A549 (cell line): ENCODE data around the gene SMURF1. TPM values are rescaled to one million over a fixed set of nuclear protein-coding genes. Genes with fewer than 3 reads are reported as not detected.

Experiments
- ATAC-seq, 2 experiments: fragments of 200-7000 bp in 1 of 2; fragments of >200 bp in 1 of 2; cut with Nextera tagmentation in 1 of 2; cut with Tn5 transposase in 1 of 2; 3 replicates each; pipeline versions ENCODE4 v1.8.0 to v1.9.1; 2018 to 2020; ENCODE audit warnings: mild to moderate bottlenecking in 1 of 2, moderate library complexity in 1 of 2
- CTCF ChIA-PET: fragments of 300-600 bp; sonication (Branson Sonifier 250); formaldehyde crosslinking; extraction: SDS; loops from one replicate; lab custom pipeline; 2021; ENCODE audit warnings: antibody characterized with exemption, inconsistent platforms; lab: Yijun Ruan, JAX
- POLR2A ChIA-PET: fragments of 350-600 bp; formaldehyde crosslinking; extraction: SDS; loops from one replicate; lab custom pipeline; 2021; ENCODE audit warnings: antibody characterized with exemption, inconsistent platforms; lab: Yijun Ruan, JAX
- DNase-seq, 2 experiments: peaks; one replicate each; pipeline versions ENCODE4 v3.0.0 to v3.0.0-alpha.2; 2011 to 2016; ENCODE audit warnings: low read depth in 1 of 2, low spot score in 1 of 2
- FAIRE-seq: peaks from 2 replicates; lab custom pipeline; 2011; peaks lifted over from hg19 to GRCh38; lab: Jason Lieb, UNC
- H3K27ac ChIP-seq, 2 experiments: fragments of >200 bp; sonication (Bioruptor Twin); formaldehyde crosslinking; 3 replicates each; pipeline ENCODE4 v1.5.1; 2016 to 2017
- H3K4me1 ChIP-seq: fragments of >200 bp; sonication (Bioruptor Twin); formaldehyde crosslinking; 3 replicates; pipeline ENCODE4 v1.6.1; 2016
- H3K4me2 ChIP-seq: fragments of >200 bp; sonication (Bioruptor Twin); formaldehyde crosslinking; 3 replicates; pipeline ENCODE4 v1.6.1; 2016
- H3K4me3 ChIP-seq: fragments of >200 bp; sonication (Bioruptor Twin); formaldehyde crosslinking; 3 replicates; pipeline ENCODE4 v1.5.1; 2016
- H3K9me3 ChIP-seq: fragments of >200 bp; sonication (Bioruptor Twin); formaldehyde crosslinking; 3 replicates; pipeline ENCODE4 v1.6.1; 2016
- ATOH8 ChIP-seq: fragments of 250-450 bp; sonication (Bioruptor Pico); IDR thresholded peaks from 2 replicates; pipeline ENCODE4 v1.5.0; 2020; ENCODE audit warnings: low read depth, mild to moderate bottlenecking, moderate library complexity
- BCL3 ChIP-seq: fragments of >200 bp; sonication (Bioruptor Twin); formaldehyde crosslinking; IDR thresholded peaks from 3 replicates; pipeline ENCODE4 v1.6.1; 2016
- BHLHE40 ChIP-seq: IDR thresholded peaks from 2 replicates; pipeline ENCODE4 v1.6.1; 2012; ENCODE audit warnings: low read depth, low read length, inconsistent platforms
- CBX2 ChIP-seq: fragments of 200-600 bp; sonication (generic); IDR thresholded peaks from 2 replicates; pipeline ENCODE4 v1.6.1; 2016; ENCODE audit warnings: low read depth, mild to moderate bottlenecking, borderline replicate concordance
- CTCF ChIP-seq: fragments of >200 bp; sonication (Bioruptor Twin); formaldehyde crosslinking; IDR thresholded peaks from 3 replicates; pipeline ENCODE4 v1.5.1; 2016
- E2F6 ChIP-seq: IDR thresholded peaks from 2 replicates; pipeline ENCODE4 v1.6.1; 2012; ENCODE audit warnings: low read depth, borderline replicate concordance
- EP300 ChIP-seq, 2 experiments: fragments of >200 bp; sonication (Bioruptor Twin); formaldehyde crosslinking; IDR thresholded peaks; 2 replicates in 1 of 2; 3 replicates in 1 of 2; pipeline ENCODE4 v1.6.1; 2016 to 2017
- FOSL2 ChIP-seq, 2 experiments: fragments of 450-650 bp in 1 of 2; fragments of >200 bp in 1 of 2; sonication (Bioruptor Twin) in 1 of 2; formaldehyde crosslinking; IDR thresholded peaks; 2 replicates each; pipeline versions ENCODE4 v1.5.0 to v1.6.1; 2016 to 2020; ENCODE audit warnings: mild to moderate bottlenecking in 1 of 2, moderate library complexity in 1 of 2
- GATA3 ChIP-seq: IDR thresholded peaks from 2 replicates; pipeline ENCODE4 v1.6.1; 2012; ENCODE audit warnings: borderline replicate concordance
- HES2 ChIP-seq: fragments of >200 bp; sonication (Bioruptor Twin); formaldehyde crosslinking; IDR thresholded peaks from 2 replicates; pipeline ENCODE4 v1.6.1; 2016
- HMGXB4 ChIP-seq: fragments of 250-450 bp; sonication (Bioruptor Pico); IDR thresholded peaks from 2 replicates; pipeline ENCODE4 v1.5.0; 2021; ENCODE audit warnings: mild to moderate bottlenecking, moderate library complexity, borderline replicate concordance
- HOXB5 ChIP-seq: fragments of 250-450 bp; sonication (Bioruptor Pico); IDR thresholded peaks from 2 replicates; pipeline ENCODE4 v1.5.0; 2020; ENCODE audit warnings: mild to moderate bottlenecking, moderate library complexity
- JUN ChIP-seq, 2 experiments: fragments of >200 bp; sonication (Bioruptor Twin); formaldehyde crosslinking; IDR thresholded peaks; 2 replicates in 1 of 2; 3 replicates in 1 of 2; pipeline ENCODE4 v1.6.1; 2016 to 2017
- MAFK ChIP-seq: fragments of 450-650 bp; IDR thresholded peaks from 2 replicates; pipeline ENCODE4 v1.6.1; 2014; ENCODE audit not compliant: partially characterized antibody
- POLR2A ChIP-seq: IDR thresholded peaks from 2 replicates; pipeline ENCODE4 v1.6.1; 2012; ENCODE audit warnings: mild to moderate bottlenecking, low read length
- RAD21 ChIP-seq, 2 experiments: fragments of >200 bp in 1 of 2; sonication (Bioruptor Twin) in 1 of 2; formaldehyde crosslinking in 1 of 2; IDR thresholded peaks in 1 of 2; conservative IDR thresholded peaks in 1 of 2; 2 replicates in 1 of 2; 3 replicates in 1 of 2; pipeline ENCODE4 v1.6.1; 2012 to 2018; ENCODE audit warnings: inconsistent platforms in 1 of 2
- RNF2 ChIP-seq: fragments of 200-600 bp; sonication (generic); IDR thresholded peaks from 2 replicates; pipeline ENCODE4 v1.6.1; 2016; ENCODE audit warnings: low read depth, mild to moderate bottlenecking, antibody characterized with exemption, moderate library complexity, borderline replicate concordance
- SMC3 ChIP-seq: fragments of >200 bp; sonication (Bioruptor Twin); formaldehyde crosslinking; IDR thresholded peaks from 3 replicates; pipeline ENCODE4 v1.6.1; 2018; ENCODE audit warnings: inconsistent platforms
- SREBF2 ChIP-seq: fragments of 450-650 bp; IDR thresholded peaks from 2 replicates; pipeline ENCODE4 v1.6.1; 2014; ENCODE audit warnings: mild to moderate bottlenecking, moderate library complexity
- TFCP2L1 ChIP-seq: fragments of 250-450 bp; sonication (Bioruptor Pico); IDR thresholded peaks from 2 replicates; pipeline ENCODE4 v1.5.0; 2021; ENCODE audit warnings: mild to moderate bottlenecking
- ZNF302 ChIP-seq: fragments of 250-450 bp; sonication (Bioruptor Pico); IDR thresholded peaks from 2 replicates; pipeline ENCODE4 v1.9.0; 2021; ENCODE audit warnings: inconsistent platforms, mild to moderate bottlenecking, moderate library complexity
- ZSCAN20 ChIP-seq: fragments of 250-450 bp; sonication (Bioruptor Pico); IDR thresholded peaks from 2 replicates; pipeline ENCODE4 v1.8.0; 2022; ENCODE audit warnings: mild to moderate bottlenecking, moderate library complexity
- WGBS: methylation state at CpG from one replicate; pipeline ENCODE4 v1.1.6; 2017; ENCODE audit errors: missing lambda C conversion rate; 5-methylcytosine and 5-hydroxymethylcytosine counted together
- polyA plus RNA-seq, 4 experiments: library from polyadenylated mRNA; depleted of rRNA in 3 of 4; stranded (reverse); fragments of >200 nt; fragmentation: RNase III in 1 of 4; extraction: RNeasy Plus Mini Kit Qiagen cat#74134 plus additional on column Dnase treatment in 1 of 4; gene quantifications; 2 replicates in 3 of 4; 3 replicates in 1 of 4; pipeline ENCODE4 v1.2.3, GENCODE V29; 2011 to 2017

SMURF1 gene
- polyA plus RNA-seq, 2 of the 4 experiments (the other 2 are of a cell fraction), result 13.8 to 22.1 TPM

- 63% methylated on average over 7 of the region's 7 CpGs for WGBS
- DNase-seq (no peak), ATAC-seq (no peak), FAIRE-seq (no peak)
- Histone ChIP-seq H3K4me3 (no peak overlapping the region), H3K9me3 (no peaks in the 10 kb centered on the region), H3K27ac (no peak overlapping the region), H3K4me2 (no peak overlapping the region), H3K4me1 (peaks cover 4% of the 10 kb centered on the region; the same call in 1 of the 3 replicates)
- CTCF ChIA-PET, result interaction anchor here (0.6 to 1.1 kb wide), 3 partner anchors 32 to 210 kb away, joined by 4 to 6 read pairs (median 4); no protein-coding TSS in a partner anchor
- POLR2A ChIA-PET, result no interaction called here
- TF ChIP-seq MAFK, result no peak
- no peak for TF ChIP-seq HES2
- TF ChIP-seq E2F6, result no peak
- no peak for TF ChIP-seq GATA3
- TF ChIP-seq POLR2A, result no peak
- TF ChIP-seq HOXB5 (CRISPR knock-in tag), result no peak
- no peak for TF ChIP-seq JUN (IDR thresholded peaks at IDR 0.05)
- no peak for TF ChIP-seq HMGXB4 (CRISPR knock-in tag)
- no peak for TF ChIP-seq ZNF302 (CRISPR knock-in tag)
- TF ChIP-seq BHLHE40, result no peak
- no peak for TF ChIP-seq FOSL2 (IDR thresholded peaks at IDR 0.05)
- no peak for TF ChIP-seq FOSL2 (CRISPR knock-in tag; IDR thresholded peaks at IDR 0.05)
- TF ChIP-seq ATOH8 (CRISPR knock-in tag), result no peak
- TF ChIP-seq CTCF, result no peak
- no peak for TF ChIP-seq CBX2
- no peak for TF ChIP-seq BCL3
- no peak for TF ChIP-seq RAD21 (conservative IDR thresholded peaks at IDR 0.05 in 1 of 2, IDR thresholded peaks at IDR 0.05 in 1 of 2)
- no peak for TF ChIP-seq SREBF2
- TF ChIP-seq, all 56 proteins: peak for 0
Observed at GRCh38 chr7:99072126-99072525, 71.8 kb downstream of the SMURF1 start.

GRCh38 chr7:99070361-99070760 is 73.5 kb downstream of the SMURF1 start:
- ChIA-PET CTCF (interaction anchor here (1.5 kb wide), 1 partner anchor 12 kb away, joined by 3 read pairs; no protein-coding TSS in a partner anchor), POLR2A (no interaction called here)
- DNase-seq, result no peak
- WGBS, result 90% methylated on average over 3 of the region's 3 CpGs
- TF ChIP-seq TFCP2L1 (no peak), SMC3 (no peak), E2F6 (no peak), RNF2 (no peak), HES2 (no peak), EP300 (IDR thresholded peaks at IDR 0.05) (no peak), ZSCAN20 (CRISPR knock-in tag) (no peak)
- TF ChIP-seq, all 56 proteins: peak for 0
- Histone ChIP-seq H3K4me1 (peaks cover 4% of the 10 kb centered on the region; the same call in 1 of the 3 replicates), H3K9me3 (no peaks in the 10 kb centered on the region), H3K4me2 (no peak overlapping the region), H3K4me3 (no peak overlapping the region), H3K27ac (no peak overlapping the region)
- ATAC-seq, result no peak
- no peak for FAIRE-seq
